ENCODE data around the gene CAB39L. TPM values are rescaled to one million over a fixed set of nuclear protein-coding genes. Genes with fewer than 3 reads are reported as not detected.

CAB39L gene
- total and polyA plus RNA-seq, 2 of the 13 experiments (the other 11 are each of a cell fraction or from before 2014, with no cell fraction given) = 3.1 to 6.1 TPM

GRCh38 chr13:49314344-49314882 is 129.5 kb downstream of the CAB39L start:
- ATAC-seq (no peak), FAIRE-seq (no peak), DNase-seq (ENCODE audit: low spot score) (no peak)
- Histone ChIP-seq H3K4me1 (ENCODE audit: insufficient read depth, low read length) (peaks cover 18% of the 10 kb centered on the region), H3K4me3 (replicated peaks in 1 of 3; ENCODE audit: insufficient read depth in 1 of 3, low read depth in 2 of 3, low read length in 3 of 3) (peak overlapping the region in 2 of 3 experiments; percentile 1 to 58; a peak in 4 of 6 replicates), H3K36me3 (replicated peaks in 1 of 2; ENCODE audit: control insufficient read depth in 1 of 2, insufficient read depth in 2 of 2, low read length in 2 of 2) (no peaks in the 10 kb centered on the region), H3K79me2 (ENCODE audit: insufficient read depth, low read length) (no peaks in the 10 kb centered on the region), H3K9ac (ENCODE audit: insufficient read depth, low read depth, low read length) (peak overlapping the region; percentile 27; the same call in 1 of the 2 replicates), H3K27ac (ENCODE audit: extremely low read length, insufficient read depth, low read length) (peak overlapping the region; percentile 51), H2AFZ (ENCODE audit: low read length) (no peak overlapping the region), H3K27me3 (ENCODE audit: control insufficient read depth in 1 of 2, insufficient read depth in 2 of 2, low read length in 2 of 2) (no peaks in the 10 kb centered on the region), H3K9me3 (ENCODE audit: low read length) (no peaks in the 10 kb centered on the region), H4K20me1 (ENCODE audit: insufficient read depth, low read length) (no peaks in the 10 kb centered on the region), H3K4me2 (ENCODE audit: low read depth, low read length) (peak overlapping the region; percentile 72)
- BruUV-seq (replicated peaks) = no TSS peak
- in situ Hi-C loops (cut with HindIII; ENCODE audit: extremely low pct_ligation_motif_present, low pct_unique_long_range_greater_than_20kb) (no loop called here), intact Hi-C loops (cut with micrococcal nuclease; ENCODE audit: unreplicated experiment) (loop anchor here (2.0 kb wide), 1 partner anchor 14 kb away; no protein-coding TSS in a partner anchor)
- CTCF ChIA-PET (ENCODE audit: low intra/inter-chr PET ratio, low total read pairs) = no interaction called here
- 55% methylated on average over 6 of the region's 6 CpGs for WGBS (ENCODE audit: low lambda C conversion rate)
- POLR2A ChIA-PET = interaction anchor here (1.0 to 2.3 kb wide), 7 partner anchors 11 to 182 kb away, joined by 3 to 13 read pairs (median 4); partner anchors contain the start of genes CAB39L, CDADC1 and SETDB2
- peak; percentile 60; the same call in 1 of the 2 replicates for TF ChIP-seq CHD4 (IDR thresholded peaks at IDR 0.05; ENCODE audit: borderline replicate concordance, low read length)
- no peak for TF ChIP-seq ZNF670 (CRISPR knock-in tag; IDR thresholded peaks at IDR 0.05; ENCODE audit: borderline replicate concordance)
- TF ChIP-seq ZFX (CRISPR knock-in tag; IDR thresholded peaks at IDR 0.05; ENCODE audit: low read depth) = peak; percentile 32; the same call in 1 of the 2 replicates
- TF ChIP-seq ZNF468 (CRISPR knock-in tag; IDR thresholded peaks at IDR 0.05) = no peak
- TF ChIP-seq ZMYM3 (CRISPR knock-in tag; IDR thresholded peaks at IDR 0.05) = peak; percentile 56; the same call in 1 of the 2 replicates
- TF ChIP-seq HOMEZ (CRISPR knock-in tag; IDR thresholded peaks at IDR 0.05; ENCODE audit: low read depth) = no peak
- TF ChIP-seq PHF21A (CRISPR knock-in tag; IDR thresholded peaks at IDR 0.05) = 0 out of 2 replicates have a peak, but pooled peaks have one; percentile 10
- TF ChIP-seq NFRKB (IDR thresholded peaks at IDR 0.05) = no peak
- TF ChIP-seq, protein P1, sequence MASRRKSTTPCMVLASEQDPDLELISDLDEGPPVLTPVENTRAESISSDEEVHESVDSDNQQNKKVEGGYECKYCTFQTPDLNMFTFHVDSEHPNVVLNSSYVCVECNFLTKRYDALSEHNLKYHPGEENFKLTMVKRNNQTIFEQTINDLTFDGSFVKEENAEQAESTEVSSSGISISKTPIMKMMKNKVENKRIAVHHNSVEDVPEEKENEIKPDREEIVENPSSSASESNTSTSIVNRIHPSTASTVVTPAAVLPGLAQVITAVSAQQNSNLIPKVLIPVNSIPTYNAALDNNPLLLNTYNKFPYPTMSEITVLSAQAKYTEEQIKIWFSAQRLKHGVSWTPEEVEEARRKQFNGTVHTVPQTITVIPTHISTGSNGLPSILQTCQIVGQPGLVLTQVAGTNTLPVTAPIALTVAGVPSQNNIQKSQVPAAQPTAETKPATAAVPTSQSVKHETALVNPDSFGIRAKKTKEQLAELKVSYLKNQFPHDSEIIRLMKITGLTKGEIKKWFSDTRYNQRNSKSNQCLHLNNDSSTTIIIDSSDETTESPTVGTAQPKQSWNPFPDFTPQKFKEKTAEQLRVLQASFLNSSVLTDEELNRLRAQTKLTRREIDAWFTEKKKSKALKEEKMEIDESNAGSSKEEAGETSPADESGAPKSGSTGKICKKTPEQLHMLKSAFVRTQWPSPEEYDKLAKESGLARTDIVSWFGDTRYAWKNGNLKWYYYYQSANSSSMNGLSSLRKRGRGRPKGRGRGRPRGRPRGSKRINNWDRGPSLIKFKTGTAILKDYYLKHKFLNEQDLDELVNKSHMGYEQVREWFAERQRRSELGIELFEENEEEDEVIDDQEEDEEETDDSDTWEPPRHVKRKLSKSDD (CRISPR knock-in tag; IDR thresholded peaks at IDR 0.05; ENCODE audit: low read depth) = no peak
- TF ChIP-seq, protein P2, sequence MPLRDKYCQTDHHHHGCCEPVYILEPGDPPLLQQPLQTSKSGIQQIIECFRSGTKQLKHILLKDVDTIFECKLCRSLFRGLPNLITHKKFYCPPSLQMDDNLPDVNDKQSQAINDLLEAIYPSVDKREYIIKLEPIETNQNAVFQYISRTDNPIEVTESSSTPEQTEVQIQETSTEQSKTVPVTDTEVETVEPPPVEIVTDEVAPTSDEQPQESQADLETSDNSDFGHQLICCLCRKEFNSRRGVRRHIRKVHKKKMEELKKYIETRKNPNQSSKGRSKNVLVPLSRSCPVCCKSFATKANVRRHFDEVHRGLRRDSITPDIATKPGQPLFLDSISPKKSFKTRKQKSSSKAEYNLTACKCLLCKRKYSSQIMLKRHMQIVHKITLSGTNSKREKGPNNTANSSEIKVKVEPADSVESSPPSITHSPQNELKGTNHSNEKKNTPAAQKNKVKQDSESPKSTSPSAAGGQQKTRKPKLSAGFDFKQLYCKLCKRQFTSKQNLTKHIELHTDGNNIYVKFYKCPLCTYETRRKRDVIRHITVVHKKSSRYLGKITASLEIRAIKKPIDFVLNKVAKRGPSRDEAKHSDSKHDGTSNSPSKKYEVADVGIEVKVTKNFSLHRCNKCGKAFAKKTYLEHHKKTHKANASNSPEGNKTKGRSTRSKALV (CRISPR knock-in tag; IDR thresholded peaks at IDR 0.05) = no peak
- TF ChIP-seq ZC3H13 (CRISPR knock-in tag; IDR thresholded peaks at IDR 0.05) = no peak
- TF ChIP-seq SALL2 (CRISPR knock-in tag; IDR thresholded peaks at IDR 0.05) = 0 out of 2 replicates have a peak, but pooled peaks have one; percentile 1
- peak; percentile 63; the same call in 1 of the 2 replicates for TF ChIP-seq KDM1A (CRISPR knock-in tag; IDR thresholded peaks at IDR 0.05)
- TF ChIP-seq ZNF772 (CRISPR knock-in tag; IDR thresholded peaks at IDR 0.05) = no peak
- TF ChIP-seq ZMYM4 (CRISPR knock-in tag; IDR thresholded peaks at IDR 0.05) = no peak
- no peak for TF ChIP-seq ZNF816 (CRISPR knock-in tag; IDR thresholded peaks at IDR 0.05; ENCODE audit: borderline replicate concordance)
- no peak for TF ChIP-seq ZNF18 (CRISPR knock-in tag; IDR thresholded peaks at IDR 0.05; ENCODE audit: insufficient replicate concordance)

Measured in HepG2 (cell line).